ENCODE results near the gene MLPH.

GRCh38 chr2:237453671-237454070 is 33.4 kb upstream of the MLPH start:
- TF ChIP-seq, protein P1, sequence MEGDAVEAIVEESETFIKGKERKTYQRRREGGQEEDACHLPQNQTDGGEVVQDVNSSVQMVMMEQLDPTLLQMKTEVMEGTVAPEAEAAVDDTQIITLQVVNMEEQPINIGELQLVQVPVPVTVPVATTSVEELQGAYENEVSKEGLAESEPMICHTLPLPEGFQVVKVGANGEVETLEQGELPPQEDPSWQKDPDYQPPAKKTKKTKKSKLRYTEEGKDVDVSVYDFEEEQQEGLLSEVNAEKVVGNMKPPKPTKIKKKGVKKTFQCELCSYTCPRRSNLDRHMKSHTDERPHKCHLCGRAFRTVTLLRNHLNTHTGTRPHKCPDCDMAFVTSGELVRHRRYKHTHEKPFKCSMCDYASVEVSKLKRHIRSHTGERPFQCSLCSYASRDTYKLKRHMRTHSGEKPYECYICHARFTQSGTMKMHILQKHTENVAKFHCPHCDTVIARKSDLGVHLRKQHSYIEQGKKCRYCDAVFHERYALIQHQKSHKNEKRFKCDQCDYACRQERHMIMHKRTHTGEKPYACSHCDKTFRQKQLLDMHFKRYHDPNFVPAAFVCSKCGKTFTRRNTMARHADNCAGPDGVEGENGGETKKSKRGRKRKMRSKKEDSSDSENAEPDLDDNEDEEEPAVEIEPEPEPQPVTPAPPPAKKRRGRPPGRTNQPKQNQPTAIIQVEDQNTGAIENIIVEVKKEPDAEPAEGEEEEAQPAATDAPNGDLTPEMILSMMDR (IDR thresholded peaks at IDR 0.05), result no peak
- no peak for TF ChIP-seq EZH2 (IDR thresholded peaks at IDR 0.05; ENCODE audit: borderline replicate concordance, insufficient read depth, low read depth, low read length, poor library complexity, severe bottlenecking)

All from B cell (primary cell).